ENCODE results near the gene SSC5D. TPM values are rescaled to one million over a fixed set of nuclear protein-coding genes. Genes with fewer than 3 reads are reported as not detected.

The SSC5D gene
- total RNA-seq, 2 experiments from 2014 or later, result 0.32 to 0.34 TPM

GRCh38 chr19:55535173-55535964 is 47.1 kb downstream of the SSC5D start:
- CTCF ChIA-PET, result interaction anchor here (0.7 kb wide), 1 partner anchor 72 kb away, joined by 4 read pairs; no protein-coding TSS in a partner anchor
- Mint-ChIP-seq H3K27ac (no peak overlapping the region), H3K4me3 (no peak overlapping the region)

GRCh38 chr19:55535965-55536350 is 47.7 kb downstream of the SSC5D start:
- ChIA-PET CTCF (no interaction called here), POLR2A (interaction anchor here (0.7 kb wide), 1 partner anchor 150 kb away, joined by 3 read pairs; no protein-coding TSS in a partner anchor)
- no peak overlapping the region for H3K4me3 Mint-ChIP-seq
- no peaks in the 10 kb centered on the region for H3K9me3 Mint-ChIP-seq (ENCODE audit: low read depth)
- no peak overlapping the region for H3K27ac Mint-ChIP-seq
- no peaks in the 10 kb centered on the region for H3K36me3 Mint-ChIP-seq (ENCODE audit: low read depth)
- ATAC-seq (no peak), DNase-seq (no peak)
- H3K27me3 Mint-ChIP-seq, result no peaks in the 10 kb centered on the region
- H3K4me1 Mint-ChIP-seq, result no peaks in the 10 kb centered on the region
- intact Hi-C loops (cut with DNase I, micrococcal nuclease), result no loop called here

More at GRCh38 chr19:55535173-55535964, 47.1 kb downstream of the SSC5D start:
- ATAC-seq, result no peak
- intact Hi-C loops (cut with DNase I, micrococcal nuclease), result no loop called here
- Mint-ChIP-seq H3K36me3 (ENCODE audit: low read depth) (no peaks in the 10 kb centered on the region), H3K4me1 (no peaks in the 10 kb centered on the region), H3K27me3 (no peaks in the 10 kb centered on the region), H3K9me3 (ENCODE audit: low read depth) (no peaks in the 10 kb centered on the region)
- POLR2A ChIA-PET, result interaction anchor here (0.7 kb wide), 1 partner anchor 149 kb away, joined by 3 read pairs; no protein-coding TSS in a partner anchor
- DNase-seq, result no peak

GRCh38 chr19:55536366-55536765 is 48.1 kb downstream of the SSC5D start:
- intact Hi-C loops (cut with DNase I, micrococcal nuclease), result no loop called here
- POLR2A ChIA-PET, result interaction anchor here (0.7 kb wide), 1 partner anchor 150 kb away, joined by 3 read pairs; no protein-coding TSS in a partner anchor

GRCh38 chr19:55536951-55537740 is 48.9 kb downstream of the SSC5D start, which contains the start of gene SBK2:
Gene SBK2, minus strand, starts transcription at chr19:55537133. Its CDS starts 839 bp downstream, at chr19:55536294.
- Mint-ChIP-seq H3K9me3 (ENCODE audit: low read depth) (no peaks in the 10 kb centered on the region), H3K36me3 (ENCODE audit: low read depth) (no peaks in the 10 kb centered on the region), H3K27ac (no peak within 1 kb of the TSS), H3K4me3 (no peak within 1 kb of the TSS), H3K4me1 (no peaks in the 10 kb centered on the region), H3K27me3 (no peaks in the 10 kb centered on the region)
- DNase-seq (no peak), ATAC-seq (no peak)
- CTCF ChIA-PET, result no interaction called here
- intact Hi-C loops (cut with DNase I, micrococcal nuclease), result no loop called here
- POLR2A ChIA-PET, result no interaction called here

More at GRCh38 chr19:55536366-55536765, 48.1 kb downstream of the SSC5D start:
- Mint-ChIP-seq H3K27me3 (no peaks in the 10 kb centered on the region), H3K9me3 (ENCODE audit: low read depth) (no peaks in the 10 kb centered on the region), H3K4me3 (no peak overlapping the region), H3K4me1 (no peaks in the 10 kb centered on the region), H3K36me3 (ENCODE audit: low read depth) (no peaks in the 10 kb centered on the region), H3K27ac (no peak overlapping the region)
- DNase-seq (no peak), ATAC-seq (no peak)
- CTCF ChIA-PET, result no interaction called here

- no peak for ATAC-seq
- CTCF ChIA-PET, result no interaction called here
- POLR2A ChIA-PET, result no interaction called here
- Mint-ChIP-seq H3K4me1 (no peaks in the 10 kb centered on the region), H3K9me3 (ENCODE audit: low read depth) (no peaks in the 10 kb centered on the region), H3K27me3 (peaks cover 3% of the 10 kb centered on the region), H3K36me3 (ENCODE audit: low read depth) (no peaks in the 10 kb centered on the region), H3K4me3 (no peak overlapping the region), H3K27ac (no peak overlapping the region)
- intact Hi-C loops (cut with DNase I, micrococcal nuclease), result no loop called here
- DNase-seq, result no peak
Measured at GRCh38 chr19:55537741-55538111, 49.5 kb downstream of the SSC5D start.

GRCh38 chr19:55538132-55538531 is 49.9 kb downstream of the SSC5D start:
- no peaks in the 10 kb centered on the region for H3K4me1 Mint-ChIP-seq
- ATAC-seq, result no peak
- no peak for DNase-seq
- ChIA-PET POLR2A (no interaction called here), CTCF (no interaction called here)
- H3K4me3 Mint-ChIP-seq, result no peak overlapping the region
- no peaks in the 10 kb centered on the region for H3K9me3 Mint-ChIP-seq (ENCODE audit: low read depth)
- H3K27ac Mint-ChIP-seq, result no peak overlapping the region
- no peaks in the 10 kb centered on the region for H3K36me3 Mint-ChIP-seq (ENCODE audit: low read depth)
- peaks cover 3% of the 10 kb centered on the region for H3K27me3 Mint-ChIP-seq
- intact Hi-C loops (cut with DNase I, micrococcal nuclease), result no loop called here

GRCh38 chr19:55539090-55539984 is 51.1 kb downstream of the SSC5D start:
- ChIA-PET CTCF (no interaction called here), POLR2A (no interaction called here)
- Mint-ChIP-seq H3K4me1 (no peaks in the 10 kb centered on the region), H3K36me3 (ENCODE audit: low read depth) (no peaks in the 10 kb centered on the region), H3K27ac (no peak overlapping the region), H3K27me3 (peaks cover 3% of the 10 kb centered on the region), H3K4me3 (no peak overlapping the region), H3K9me3 (ENCODE audit: low read depth) (no peaks in the 10 kb centered on the region)
- ATAC-seq (no peak), DNase-seq (no peak)
- intact Hi-C loops (cut with DNase I, micrococcal nuclease), result no loop called here

- Mint-ChIP-seq H3K4me3 (no peak overlapping the region), H3K27ac (no peak overlapping the region), H3K27me3 (peaks cover 7% of the 10 kb centered on the region), H3K9me3 (ENCODE audit: low read depth) (no peaks in the 10 kb centered on the region), H3K36me3 (ENCODE audit: low read depth) (no peaks in the 10 kb centered on the region), H3K4me1 (no peaks in the 10 kb centered on the region)
- POLR2A ChIA-PET, result no interaction called here
- intact Hi-C loops (cut with DNase I, micrococcal nuclease), result no loop called here
- no peak for ATAC-seq
- no peak for DNase-seq
- CTCF ChIA-PET, result no interaction called here
Measured at GRCh38 chr19:55540619-55541018, 52.4 kb downstream of the SSC5D start.

- POLR2A ChIA-PET, result no interaction called here
- Mint-ChIP-seq H3K9me3 (ENCODE audit: low read depth) (no peaks in the 10 kb centered on the region), H3K27me3 (peaks cover 10% of the 10 kb centered on the region), H3K36me3 (ENCODE audit: low read depth) (no peaks in the 10 kb centered on the region), H3K27ac (no peak overlapping the region), H3K4me3 (no peak overlapping the region), H3K4me1 (no peaks in the 10 kb centered on the region)
- CTCF ChIA-PET, result no interaction called here
- intact Hi-C loops (cut with DNase I, micrococcal nuclease), result no loop called here
- ATAC-seq (no peak), DNase-seq (no peak)
Measured at GRCh38 chr19:55541091-55541490, 52.9 kb downstream of the SSC5D start.

GRCh38 chr19:55542292-55542855 is 54.1 kb downstream of the SSC5D start:
- Mint-ChIP-seq H3K4me3 (no peak overlapping the region), H3K27me3 (peaks cover 14% of the 10 kb centered on the region), H3K27ac (no peak overlapping the region), H3K9me3 (ENCODE audit: low read depth) (no peaks in the 10 kb centered on the region), H3K36me3 (ENCODE audit: low read depth) (no peaks in the 10 kb centered on the region), H3K4me1 (no peaks in the 10 kb centered on the region)
- intact Hi-C loops (cut with DNase I, micrococcal nuclease), result no loop called here
- ChIA-PET CTCF (no interaction called here), POLR2A (no interaction called here)
- no peak for DNase-seq
- no peak for ATAC-seq

GRCh38 chr19:55543567-55543966 is 55.3 kb downstream of the SSC5D start:
- Mint-ChIP-seq H3K36me3 (ENCODE audit: low read depth) (no peaks in the 10 kb centered on the region), H3K4me3 (no peak overlapping the region), H3K27me3 (peaks cover 20% of the 10 kb centered on the region), H3K4me1 (no peaks in the 10 kb centered on the region), H3K27ac (no peak overlapping the region), H3K9me3 (ENCODE audit: low read depth) (no peaks in the 10 kb centered on the region)
- ATAC-seq (no peak), DNase-seq (no peak)
- CTCF ChIA-PET, result no interaction called here
- intact Hi-C loops (cut with DNase I, micrococcal nuclease), result no loop called here
- POLR2A ChIA-PET, result no interaction called here
